Activated CD8-positive, alpha-beta memory T cell treated with anti-CD3 and anti-CD28 coated beads for 48 hours (primary cell): ENCODE data around the gene MAP1LC3B2.
"Not testable (repeated sequence)": the region's sequence is repeated elsewhere in the genome, so short reads cannot be mapped to it uniquely, and the experiment has no call there.

Source experiments
- DNase-seq, 3 experiments: peaks; one replicate each; pipeline ENCODE4 v3.0.0-alpha.2; 2020; ENCODE audit warnings: low read depth in 2 of 3, low spot score in 2 of 3

The MAP1LC3B2 gene

GRCh38 chr12:116556964-116557698 is 2.0 kb upstream of the MAP1LC3B2 start:
- DNase-seq = no peak

- no peak for DNase-seq
Measured at GRCh38 chr12:116558280-116559161, 660 bp upstream of the MAP1LC3B2 start.

DNA sequence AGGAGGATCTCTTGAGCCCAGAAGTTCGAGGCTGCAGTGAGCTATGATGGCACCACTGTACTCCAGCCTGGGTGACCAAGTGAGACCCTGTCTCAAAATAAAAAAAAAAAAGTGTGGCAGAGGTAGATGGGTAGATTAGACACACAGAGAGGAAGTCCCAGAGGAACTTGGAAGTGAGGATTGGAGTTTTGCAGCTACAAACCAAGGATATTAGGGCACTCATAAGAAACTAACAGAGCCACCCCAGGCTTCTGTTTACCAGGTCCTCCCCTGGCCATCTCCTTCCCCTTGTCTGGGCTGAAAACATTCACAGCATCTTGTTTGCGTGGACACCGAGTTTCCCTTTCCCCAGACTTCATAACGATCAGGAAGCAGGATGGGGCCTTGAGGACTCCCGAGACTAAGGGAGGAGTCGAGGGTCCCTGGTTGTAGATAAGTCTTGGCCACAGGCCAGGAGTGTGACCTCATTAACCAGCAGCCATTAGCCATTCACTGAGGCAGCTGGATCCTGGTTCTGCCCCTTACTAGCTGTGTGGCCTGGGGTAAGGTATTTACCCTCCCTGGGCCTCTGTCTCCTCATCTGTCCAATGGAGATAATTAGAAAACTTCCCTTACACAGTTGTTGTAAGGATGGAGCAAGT is 2.1 kb downstream of the MAP1LC3B2 start:
- no peak for DNase-seq

- no peak for DNase-seq
Measured at GRCh38 chr12:116562090-116562489, 2.9 kb downstream of the MAP1LC3B2 start.

DNA sequence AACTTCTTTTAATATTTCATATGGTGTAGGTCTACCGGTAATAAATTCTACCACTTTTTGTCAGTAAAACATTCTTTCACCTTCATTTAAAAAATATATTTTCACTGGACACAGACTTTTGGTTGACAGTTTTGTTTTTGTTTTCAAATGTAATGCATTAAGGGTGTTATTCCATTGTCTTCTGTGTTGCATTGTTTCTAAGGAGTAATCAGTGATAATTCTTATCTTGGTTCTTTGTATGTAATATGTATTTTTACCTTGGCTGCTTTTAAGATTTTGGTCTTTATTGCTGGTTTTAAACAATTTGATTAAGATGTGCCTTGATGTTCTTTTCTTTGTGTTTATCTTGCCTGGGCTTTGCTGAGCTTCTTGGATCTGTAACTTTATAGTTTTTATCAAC is 4.1 kb downstream of the MAP1LC3B2 start:
- no peak for DNase-seq

DNA sequence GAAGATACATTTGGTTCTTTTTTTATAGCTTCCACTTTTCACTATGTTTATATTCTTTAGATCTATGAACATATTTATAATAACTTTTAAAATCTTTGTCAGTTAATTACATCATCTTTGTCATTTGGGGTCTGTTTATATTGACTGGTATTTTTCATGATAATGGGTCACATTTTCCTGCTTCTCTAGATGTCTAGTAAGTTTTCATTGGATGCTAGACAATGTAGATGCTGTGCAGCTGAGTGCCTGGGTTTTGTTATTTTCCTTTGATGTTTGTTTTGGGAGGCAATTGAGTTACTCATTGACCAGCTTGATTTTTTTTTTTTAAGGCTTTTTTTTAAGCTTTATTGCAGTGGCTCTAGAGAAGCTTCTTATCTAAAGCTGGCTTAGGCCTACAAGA is 4.9 kb downstream of the MAP1LC3B2 start:
- no peak for DNase-seq

- DNase-seq = not testable (repeated sequence)
Measured at GRCh38 chr12:116565221-116565620, 6.0 kb downstream of the MAP1LC3B2 start.

DNA sequence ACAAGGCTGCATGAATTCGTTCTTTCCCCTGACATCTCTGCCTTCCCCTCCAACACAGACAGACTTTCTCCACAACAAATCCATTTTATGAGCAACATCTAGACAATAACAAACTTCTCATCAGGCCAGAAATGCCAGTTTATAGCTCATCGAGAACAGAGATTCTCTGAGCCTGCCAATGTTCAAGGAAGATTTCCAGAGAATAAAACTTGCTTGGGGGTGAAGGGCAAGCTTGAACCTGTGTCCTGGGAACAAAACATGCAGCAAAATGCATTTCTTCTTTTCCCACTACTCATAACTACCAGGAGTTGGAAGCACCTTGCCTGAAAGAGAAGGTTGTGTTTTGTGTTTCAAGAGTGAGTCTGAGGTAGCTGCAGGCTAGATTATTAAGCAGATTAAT is 6.8 kb downstream of the MAP1LC3B2 start:
- no peak for DNase-seq

- DNase-seq = no peak
Measured at GRCh38 chr12:116568203-116568602, 9.0 kb downstream of the MAP1LC3B2 start.

- no peak for DNase-seq
Measured at GRCh38 chr12:116571089-116571488, 11.9 kb downstream of the MAP1LC3B2 start.

DNA sequence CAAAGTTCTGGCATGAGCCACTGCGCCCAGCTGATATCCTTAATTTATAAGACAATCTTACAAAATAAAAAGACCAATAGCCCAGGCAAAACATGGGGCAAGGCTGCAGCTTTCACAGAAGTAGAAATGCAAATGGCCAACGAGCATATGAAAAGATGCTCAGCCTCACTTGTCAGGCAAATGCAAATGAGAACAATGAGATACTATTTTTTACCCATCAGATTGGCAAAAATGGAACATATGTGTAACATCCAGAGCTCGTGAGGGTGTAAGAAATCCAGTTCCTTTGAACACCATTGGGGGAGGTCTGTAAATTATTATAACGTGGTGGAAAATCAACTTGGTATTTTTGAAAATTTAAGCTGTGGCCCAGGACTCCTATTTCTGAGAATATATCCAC is 14.6 kb downstream of the MAP1LC3B2 start:
- no peak for DNase-seq

GRCh38 chr12:116575754-116576153 is 16.6 kb downstream of the MAP1LC3B2 start:
- DNase-seq = not testable (repeated sequence)

GRCh38 chr12:116577154-116577561 is 18.0 kb downstream of the MAP1LC3B2 start:
- DNase-seq = no peak

GRCh38 chr12:116578051-116578450 is 18.9 kb downstream of the MAP1LC3B2 start:
- no peak for DNase-seq

DNA sequence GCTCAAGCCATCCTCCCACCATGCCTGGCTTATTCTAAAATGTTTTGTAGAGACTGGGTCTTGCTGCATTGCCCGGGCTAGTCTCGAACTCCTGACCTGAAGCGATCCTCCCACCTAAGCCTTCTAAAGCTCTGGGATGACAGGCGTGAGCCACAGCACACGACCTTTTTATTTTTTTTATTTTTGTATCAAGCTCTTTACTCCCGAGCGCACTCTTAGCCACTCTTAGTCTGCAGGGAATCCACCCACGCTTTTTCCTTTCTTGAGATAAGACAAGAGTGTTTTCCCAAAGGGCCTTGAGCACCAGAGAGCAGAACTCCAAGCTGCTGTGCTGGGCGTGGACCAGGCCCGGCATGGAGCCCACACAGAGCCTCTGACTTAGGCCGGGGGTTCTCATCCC is 23.4 kb downstream of the MAP1LC3B2 start:
- no peak for DNase-seq

- DNase-seq = no peak
Measured at GRCh38 chr12:116583129-116583694, 24.0 kb downstream of the MAP1LC3B2 start.

- no peak for DNase-seq
Measured at GRCh38 chr12:116587270-116587669, 28.1 kb downstream of the MAP1LC3B2 start.

- no peak for DNase-seq
Measured at GRCh38 chr12:116588390-116589028, 29.3 kb downstream of the MAP1LC3B2 start.

DNA sequence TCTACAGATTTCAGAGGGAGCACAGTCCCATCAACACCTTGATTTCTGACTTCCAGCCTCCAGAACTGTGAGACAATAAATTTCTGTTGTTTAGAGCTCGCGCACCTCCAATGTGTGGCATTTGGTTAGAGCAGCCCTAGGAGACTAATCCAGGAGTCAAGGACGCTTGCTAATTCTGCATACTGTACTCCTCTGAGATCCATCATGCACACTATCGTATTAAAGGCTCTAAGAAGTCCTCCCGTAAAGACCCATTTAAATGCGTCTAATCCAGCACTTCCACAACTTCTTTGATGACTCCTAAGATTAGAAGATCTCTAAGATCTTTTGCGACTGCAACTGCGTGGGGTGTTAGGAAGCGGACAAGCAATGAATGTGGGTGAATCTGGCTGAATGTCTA is 30.4 kb downstream of the MAP1LC3B2 start:
- no peak for DNase-seq

GRCh38 chr12:116590561-116590960 is 31.4 kb downstream of the MAP1LC3B2 start:
- no peak for DNase-seq
